HL-60 (cell line): Measurements from ENCODE around the gene ATRIP.

Source experiments
- POLR2AphosphoS5 ChIP-seq: IDR thresholded peaks from 2 replicates; pipeline ENCODE4 v1.6.1; 2012; ENCODE audit warnings: low read depth
- TF ChIP-seq, protein P1 (sequence below): IDR thresholded peaks from one replicate; pipeline ENCODE4 v1.5.1; 2011; ENCODE audit warnings: low read length, control low read depth, inconsistent platforms; ENCODE audit not compliant: insufficient read depth

DNA sequence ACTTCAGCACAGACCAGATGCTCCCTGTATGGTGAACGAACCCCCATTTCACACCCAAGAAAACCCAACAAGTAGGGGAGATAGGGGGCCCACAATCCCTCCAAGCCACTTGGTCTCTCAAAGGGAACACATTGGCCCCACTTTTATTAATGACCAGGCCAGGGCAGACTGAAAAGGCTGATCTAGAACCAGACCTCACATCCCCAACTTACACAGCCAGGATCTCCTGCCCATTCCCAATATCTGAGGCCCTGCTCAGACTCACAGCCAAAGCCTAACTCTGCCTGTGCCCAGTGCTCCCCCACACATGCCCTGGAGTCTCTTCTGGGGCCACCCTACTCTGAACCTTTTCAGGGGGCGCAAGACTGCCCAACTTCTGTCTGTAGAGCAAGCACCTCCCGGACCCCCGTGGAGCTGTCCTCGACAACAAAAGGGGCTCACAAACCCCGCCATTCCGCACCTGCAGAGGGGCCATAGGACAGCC lies 18.4 kb upstream of the ATRIP start:
- TF ChIP-seq, protein P1, sequence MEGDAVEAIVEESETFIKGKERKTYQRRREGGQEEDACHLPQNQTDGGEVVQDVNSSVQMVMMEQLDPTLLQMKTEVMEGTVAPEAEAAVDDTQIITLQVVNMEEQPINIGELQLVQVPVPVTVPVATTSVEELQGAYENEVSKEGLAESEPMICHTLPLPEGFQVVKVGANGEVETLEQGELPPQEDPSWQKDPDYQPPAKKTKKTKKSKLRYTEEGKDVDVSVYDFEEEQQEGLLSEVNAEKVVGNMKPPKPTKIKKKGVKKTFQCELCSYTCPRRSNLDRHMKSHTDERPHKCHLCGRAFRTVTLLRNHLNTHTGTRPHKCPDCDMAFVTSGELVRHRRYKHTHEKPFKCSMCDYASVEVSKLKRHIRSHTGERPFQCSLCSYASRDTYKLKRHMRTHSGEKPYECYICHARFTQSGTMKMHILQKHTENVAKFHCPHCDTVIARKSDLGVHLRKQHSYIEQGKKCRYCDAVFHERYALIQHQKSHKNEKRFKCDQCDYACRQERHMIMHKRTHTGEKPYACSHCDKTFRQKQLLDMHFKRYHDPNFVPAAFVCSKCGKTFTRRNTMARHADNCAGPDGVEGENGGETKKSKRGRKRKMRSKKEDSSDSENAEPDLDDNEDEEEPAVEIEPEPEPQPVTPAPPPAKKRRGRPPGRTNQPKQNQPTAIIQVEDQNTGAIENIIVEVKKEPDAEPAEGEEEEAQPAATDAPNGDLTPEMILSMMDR = no peak
- no peak for TF ChIP-seq POLR2AphosphoS5
